HCT116 (cell line): Measurements from ENCODE around the gene MGAT4C. TPM values are rescaled to one million over a fixed set of nuclear protein-coding genes. Genes with fewer than 3 reads are reported as not detected.

Experiments used
- ATAC-seq: fragments of 200-7000 bp; cut with Tn5 transposase; 2 replicates; pipeline ENCODE4 v1.9.1; 2020; ENCODE audit warnings: mild to moderate bottlenecking, moderate library complexity
- BruUV-seq: library from RNA; stranded (reverse); fragments of 400-500 nt; replicated peaks from 2 replicates; lab custom pipeline; 2021; lab: Mats Ljungman, UMichigan
- CTCF ChIA-PET: fragments of 300-600 bp; sonication (Branson Sonifier 250); formaldehyde crosslinking; loops from one replicate; lab custom pipeline; 2021; ENCODE audit warnings: antibody characterized with exemption; lab: Charles Lee
- POLR2A ChIA-PET: fragments of 300-600, 350-600 bp; sonication (Branson Sonifier 250); formaldehyde crosslinking; loops from one replicate; lab custom pipeline; 2021; ENCODE audit warnings: antibody characterized with exemption; lab: Charles Lee
- RAD21 ChIA-PET, 2 experiments: fragments of 300-600 bp; sonication (Branson Sonifier 250); formaldehyde crosslinking; loops; one replicate each; lab custom pipeline; 2023; ENCODE audit warnings: low total read pairs in 2 of 2; ENCODE audit not compliant: uncharacterized antibody in 2 of 2, unreplicated experiment in 2 of 2, low non-redundant PET in 1 of 2; lab: Charles Lee
- DNase-seq: peaks from one replicate; pipeline ENCODE4 v3.0.0-alpha.2; 2010; ENCODE audit warnings: low read depth, low spot score
- H2AFZ ChIP-seq: fragments of 200-600 bp; shearing (Covaris generic), sonication (generic); 2 replicates; pipeline ENCODE4 v1.6.1; 2017; ENCODE audit warnings: low read depth, mixed run types, mixed read lengths, antibody characterized with exemption, low read length; ENCODE audit not compliant: poor library complexity, severe bottlenecking
- H3K27ac ChIP-seq: 2 replicates; pipeline ENCODE4 v1.5.1; 2012; ENCODE audit warnings: low read depth, low read length
- H3K27me3 ChIP-seq: fragments of 200-600 bp; sonication (generic); 2 replicates; pipeline ENCODE4 v1.6.1; 2016; ENCODE audit warnings: mixed run types, low read length, mixed read lengths; ENCODE audit not compliant: insufficient read depth
- H3K36me3 ChIP-seq, 2 experiments: fragments of 200-500 bp in 1 of 2; fragments of 200-600 bp in 1 of 2; sonication (Bioruptor generic) in 1 of 2; sonication (generic) in 1 of 2; 2 replicates each; pipeline versions ENCODE4 v1.5.1 to v1.6.1; 2014 to 2016; ENCODE audit warnings: low read length in 2 of 2, inconsistent platforms in 1 of 2, mixed read lengths in 1 of 2, mixed run types in 1 of 2; ENCODE audit not compliant: insufficient read depth in 2 of 2, control insufficient read depth in 1 of 2
- H3K4me1 ChIP-seq, 2 experiments: fragments of 200-600 bp in 1 of 2; sonication (generic) in 1 of 2; 2 replicates each; pipeline versions ENCODE4 v1.5.1 to v1.6.1; 2012 to 2017; ENCODE audit warnings: low read length in 2 of 2, inconsistent platforms in 1 of 2, mild to moderate bottlenecking in 1 of 2, mixed read lengths in 1 of 2, mixed run types in 1 of 2, moderate library complexity in 1 of 2; ENCODE audit not compliant: insufficient read depth in 2 of 2, control insufficient read depth in 1 of 2
- H3K4me2 ChIP-seq: fragments of 200-600 bp; sonication (generic); 2 replicates; pipeline ENCODE4 v1.6.1; 2017; ENCODE audit warnings: mixed run types, low read length, mixed read lengths
- H3K4me3 ChIP-seq, 2 experiments: fragments of 200-600 bp in 1 of 2; sonication (generic) in 1 of 2; replicated peaks in 1 of 2; 2 replicates each; pipeline ENCODE4 v1.5.1; 2011 to 2016; ENCODE audit warnings: low read length in 2 of 2, control low read depth in 1 of 2, low read depth in 1 of 2, mild to moderate bottlenecking in 1 of 2, mixed read lengths in 1 of 2, mixed run types in 1 of 2
- H3K79me2 ChIP-seq: fragments of 200-600 bp; sonication (generic); 2 replicates; pipeline ENCODE4 v1.6.1; 2017; ENCODE audit warnings: mild to moderate bottlenecking, mixed run types, low read length, moderate library complexity, mixed read lengths; ENCODE audit not compliant: insufficient read depth
- H3K9ac ChIP-seq: fragments of 200-600 bp; sonication (generic); 2 replicates; pipeline ENCODE4 v1.6.1; 2016; ENCODE audit warnings: low read length, mixed read lengths
- H3K9me2 ChIP-seq: fragments of 200-600 bp; sonication (generic), shearing (Covaris generic); 2 replicates; pipeline ENCODE4 v1.6.1; 2017; ENCODE audit warnings: mixed run types, mild to moderate bottlenecking, moderate library complexity; ENCODE audit not compliant: insufficient read depth
- H3K9me3 ChIP-seq, 2 experiments: fragments of 200-500 bp in 1 of 2; fragments of 200-600 bp in 1 of 2; sonication (Bioruptor generic) in 1 of 2; sonication (generic) in 1 of 2; 2 replicates each; pipeline ENCODE4 v1.6.1; 2014 to 2017; ENCODE audit warnings: low read length in 2 of 2, mixed read lengths in 2 of 2, inconsistent platforms in 1 of 2, low read depth in 1 of 2, mild to moderate bottlenecking in 1 of 2, mixed run types in 1 of 2, moderate library complexity in 1 of 2; ENCODE audit not compliant: control insufficient read depth in 1 of 2, insufficient read depth in 1 of 2
- H4K20me1 ChIP-seq: fragments of 200-600 bp; sonication (generic), shearing (Covaris generic); 2 replicates; pipeline ENCODE4 v1.6.1; 2017; ENCODE audit warnings: mixed run types, mild to moderate bottlenecking, moderate library complexity; ENCODE audit not compliant: insufficient read depth
- CEBPB ChIP-seq: IDR thresholded peaks from 2 replicates; pipeline ENCODE4 v1.6.1; 2012; ENCODE audit warnings: low read depth
- EGR1 ChIP-seq: IDR thresholded peaks from 2 replicates; pipeline ENCODE4 v1.6.1; 2012; ENCODE audit warnings: low read depth
- EZH2 ChIP-seq: fragments of 200-600 bp; sonication (generic); IDR thresholded peaks from 2 replicates; pipeline ENCODE4 v1.6.1; 2017; ENCODE audit warnings: antibody characterized with exemption, mixed run types
- JUND ChIP-seq: IDR thresholded peaks from 2 replicates; pipeline ENCODE4 v1.6.1; 2012
- RAD21 ChIP-seq: IDR thresholded peaks from 2 replicates; pipeline ENCODE4 v1.6.1; 2012; ENCODE audit warnings: low read depth, mild to moderate bottlenecking
- REST ChIP-seq: IDR thresholded peaks from 2 replicates; pipeline ENCODE4 v1.6.1; 2012; ENCODE audit warnings: low read depth
- SRF ChIP-seq: IDR thresholded peaks from 2 replicates; pipeline ENCODE4 v1.6.1; 2012; ENCODE audit warnings: low read depth
- ZFX ChIP-seq: fragments of 450-650 bp; IDR thresholded peaks from 2 replicates; pipeline ENCODE4 v1.6.1; 2017
- intact Hi-C: fragments of 100-400 bp; cut with micrococcal nuclease; formaldehyde crosslinking; loops from 2 replicates; pipeline ENCODE4 v1.10.0; 2022
- total RNA-seq: library from RNA; stranded (reverse); gene quantifications from one replicate; pipeline ENCODE4 v1.2.1, GENCODE V29; 2021; ENCODE audit not compliant: unreplicated experiment
- TF ChIP-seq, protein P1 (sequence below), 3 experiments: fragments of 200-600 bp in 1 of 3; sonication (generic) in 1 of 3; IDR thresholded peaks in 2 of 3; conservative IDR thresholded peaks in 1 of 3; 2 replicates each; pipeline ENCODE4 v1.5.1; 2012 to 2017; ENCODE audit warnings: low read depth in 2 of 3, low read length in 2 of 3, antibody characterized with exemption in 1 of 3, borderline replicate concordance in 1 of 3, control low read depth in 1 of 3, mild to moderate bottlenecking in 1 of 3, mixed read lengths in 1 of 3, mixed run types in 1 of 3, moderate library complexity in 1 of 3; ENCODE audit not compliant: insufficient read depth in 1 of 3

Gene MGAT4C
- total RNA-seq, 1 experiment from 2014 or later = not detected

- H3K4me1 ChIP-seq = no peaks in the 10 kb centered on the region
- H3K4me2 ChIP-seq = peak overlapping the region; percentile 22; the same call in 1 of the 2 replicates
- ATAC-seq (peak; percentile 70), DNase-seq (peak; percentile 26)
- no peaks in the 10 kb centered on the region; the same call in 1 of the 2 replicates for H3K9me2 ChIP-seq
- H2AFZ ChIP-seq = peak overlapping the region; percentile 99
- RAD21 ChIA-PET = interaction anchor here (1.3 to 2.1 kb wide), 3 partner anchors 445 to 452 kb away, joined by 3 to 7 read pairs (median 3); no protein-coding TSS in a partner anchor
- H3K27ac ChIP-seq = no peak overlapping the region
- no peaks in the 10 kb centered on the region for H3K9me3 ChIP-seq
- TF ChIP-seq ZFX (no peak), EZH2 (no peak), CEBPB (no peak), JUND (no peak), REST (no peak), EGR1 (no peak), RAD21 (peak; percentile 73), SRF (no peak)
- TF ChIP-seq, protein P1, sequence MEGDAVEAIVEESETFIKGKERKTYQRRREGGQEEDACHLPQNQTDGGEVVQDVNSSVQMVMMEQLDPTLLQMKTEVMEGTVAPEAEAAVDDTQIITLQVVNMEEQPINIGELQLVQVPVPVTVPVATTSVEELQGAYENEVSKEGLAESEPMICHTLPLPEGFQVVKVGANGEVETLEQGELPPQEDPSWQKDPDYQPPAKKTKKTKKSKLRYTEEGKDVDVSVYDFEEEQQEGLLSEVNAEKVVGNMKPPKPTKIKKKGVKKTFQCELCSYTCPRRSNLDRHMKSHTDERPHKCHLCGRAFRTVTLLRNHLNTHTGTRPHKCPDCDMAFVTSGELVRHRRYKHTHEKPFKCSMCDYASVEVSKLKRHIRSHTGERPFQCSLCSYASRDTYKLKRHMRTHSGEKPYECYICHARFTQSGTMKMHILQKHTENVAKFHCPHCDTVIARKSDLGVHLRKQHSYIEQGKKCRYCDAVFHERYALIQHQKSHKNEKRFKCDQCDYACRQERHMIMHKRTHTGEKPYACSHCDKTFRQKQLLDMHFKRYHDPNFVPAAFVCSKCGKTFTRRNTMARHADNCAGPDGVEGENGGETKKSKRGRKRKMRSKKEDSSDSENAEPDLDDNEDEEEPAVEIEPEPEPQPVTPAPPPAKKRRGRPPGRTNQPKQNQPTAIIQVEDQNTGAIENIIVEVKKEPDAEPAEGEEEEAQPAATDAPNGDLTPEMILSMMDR (IDR thresholded peaks at IDR 0.05 in 2 of 3, conservative IDR thresholded peaks at IDR 0.05 in 1 of 3; ENCODE audit: borderline replicate concordance in 1 of 3, insufficient read depth in 1 of 3, low read depth in 2 of 3, low read length in 2 of 3) = peak; percentile 41 to 61 (median 49); a peak in 4 of 6 replicates
- no peaks in the 10 kb centered on the region for H3K27me3 ChIP-seq
- no peak overlapping the region for H3K9ac ChIP-seq
- no peaks in the 10 kb centered on the region for H3K36me3 ChIP-seq
- POLR2A ChIA-PET = no interaction called here
- intact Hi-C loops = loop anchor here (1.0 to 10.0 kb wide), 5 partner anchors 343 to 1046 kb away; no protein-coding TSS in a partner anchor
- no TSS peak for BruUV-seq
- no peaks in the 10 kb centered on the region for H3K79me2 ChIP-seq
- no peaks in the 10 kb centered on the region for H4K20me1 ChIP-seq
- no peak overlapping the region for H3K4me3 ChIP-seq
- CTCF ChIA-PET = interaction anchor here (0.6 to 2.3 kb wide), 14 partner anchors 10 to 843 kb away, joined by 3 to 33 read pairs (median 5); no protein-coding TSS in a partner anchor
These were observed 335.8 kb downstream of the MGAT4C start for GRCh38 chr12:85920324-85920947.
